NCI-H2107 (cell line): ENCODE measurements around the gene SLC48A1.

Experiments
- DNase-seq: peaks from one replicate; lab custom pipeline; 2025; lab: John Stamatoyannopoulos, UW

SLC48A1 gene

GRCh38 chr12:47758834-47759690 lies 14.0 kb upstream of the SLC48A1 start, which contains the start of gene RAPGEF3:
Gene RAPGEF3 (minus strand): TSS chr12:47758880. CDS start chr12:47758556, 324 bp downstream.
- DNase-seq: no peak

- no peak for DNase-seq
Measured at GRCh38 chr12:47762850-47763465, 10.1 kb upstream of the SLC48A1 start.

GRCh38 chr12:47763481-47764346 lies 9.3 kb upstream of the SLC48A1 start:
- no peak for DNase-seq

GRCh38 chr12:47766502-47767215 lies 6.4 kb upstream of the SLC48A1 start:
- DNase-seq: no peak

GRCh38 chr12:47767216-47767724 lies 5.8 kb upstream of the SLC48A1 start:
- no peak for DNase-seq

- no peak for DNase-seq
Measured at GRCh38 chr12:47768323-47768811, 4.7 kb upstream of the SLC48A1 start.

GRCh38 chr12:47769234-47770085 lies 3.6 kb upstream of the SLC48A1 start:
- DNase-seq: no peak

- DNase-seq: no peak
Measured at GRCh38 chr12:47770086-47770726, 2.8 kb upstream of the SLC48A1 start.

- no peak for DNase-seq
Measured at GRCh38 chr12:47771304-47771703, 1.7 kb upstream of the SLC48A1 start.

GRCh38 chr12:47772094-47772660 lies 861 bp upstream of the SLC48A1 start:
- DNase-seq: no peak

GRCh38 chr12:47772738-47773061 lies 338 bp upstream of the SLC48A1 start:
- no peak for DNase-seq

GRCh38 chr12:47773858-47774580 lies 981 bp downstream of the SLC48A1 start:
- DNase-seq: no peak

GRCh38 chr12:47774663-47775062 lies 1.6 kb downstream of the SLC48A1 start:
- no peak for DNase-seq

GRCh38 chr12:47775100-47775911 lies 2.3 kb downstream of the SLC48A1 start:
- no peak for DNase-seq

- no peak for DNase-seq
Measured at GRCh38 chr12:47776471-47777143, 3.6 kb downstream of the SLC48A1 start.

GRCh38 chr12:47777151-47777550 lies 4.1 kb downstream of the SLC48A1 start:
- no peak for DNase-seq

GRCh38 chr12:47777741-47778558 lies 4.9 kb downstream of the SLC48A1 start:
- no peak for DNase-seq
